H1 (cell line): ENCODE data around the gene BSCL2. TPM values are rescaled to one million over a fixed set of nuclear protein-coding genes. Genes with fewer than 3 reads are reported as not detected.

ENCODE experiments used
- ASH2L ChIP-seq: fragments of 200-600, 300-600 bp; sonication (generic); IDR thresholded peaks from one replicate; pipeline ENCODE4 v1.7.1; 2017; ENCODE audit warnings: low read length
- CBX5 ChIP-seq: fragments of 300-800, 300-1000 bp; sonication (generic); IDR thresholded peaks from 2 replicates; pipeline ENCODE4 v1.7.1; 2016; ENCODE audit warnings: antibody characterized with exemption, low read length, low read depth
- CEBPB ChIP-seq: IDR thresholded peaks from 2 replicates; pipeline ENCODE4 v1.6.1; 2012; ENCODE audit warnings: low read depth, low read length
- EP300 ChIP-seq, 2 experiments: IDR thresholded peaks; 1 replicate in 1 of 2; 2 replicates in 1 of 2; pipeline ENCODE4 v1.6.1; 2011 to 2012; ENCODE audit warnings: low read depth in 2 of 2, low read length in 2 of 2, mild to moderate bottlenecking in 2 of 2, borderline replicate concordance in 1 of 2, inconsistent platforms in 1 of 2, moderate library complexity in 1 of 2
- GTF2F1 ChIP-seq: IDR thresholded peaks from 2 replicates; pipeline ENCODE4 v1.6.1; 2012; ENCODE audit warnings: low read depth, low read length, improper control_type of control experiment, borderline replicate concordance
- HDAC2 ChIP-seq, 2 experiments: fragments of 300-600 bp in 1 of 2; sonication (generic) in 1 of 2; IDR thresholded peaks; 2 replicates each; pipeline ENCODE4 v1.6.1; 2011 to 2012; ENCODE audit warnings: low read depth in 2 of 2, low read length in 2 of 2, mild to moderate bottlenecking in 2 of 2, moderate library complexity in 2 of 2, borderline replicate concordance in 1 of 2, inconsistent platforms in 1 of 2
- KDM5A ChIP-seq: fragments of 200-600 bp; IDR thresholded peaks from 2 replicates; pipeline ENCODE4 v1.7.1; 2012; ENCODE audit warnings: mild to moderate bottlenecking, low read length, inconsistent platforms, mixed read lengths
- PHF8 ChIP-seq: fragments of 200-600 bp; sonication (generic); conservative IDR thresholded peaks from 2 replicates; pipeline ENCODE4 v1.7.1; 2012; ENCODE audit warnings: low read depth, mild to moderate bottlenecking, inconsistent platforms, low read length, moderate library complexity
- POLR2A ChIP-seq, 2 experiments: IDR thresholded peaks; 1 replicate in 1 of 2; 2 replicates in 1 of 2; pipeline ENCODE4 v1.6.1; 2011; ENCODE audit warnings: low read depth in 2 of 2, low read length in 2 of 2, mild to moderate bottlenecking in 2 of 2; ENCODE audit errors: control extremely low read depth in 1 of 2
- POLR2AphosphoS5 ChIP-seq: IDR thresholded peaks from 2 replicates; pipeline ENCODE4 v1.6.1; 2011; ENCODE audit warnings: low read depth, low read length
- RBBP5 ChIP-seq: IDR thresholded peaks from 2 replicates; pipeline ENCODE4 v1.7.1; 2012; ENCODE audit warnings: low read depth, mild to moderate bottlenecking, inconsistent platforms, low read length, moderate library complexity, borderline replicate concordance
- RNF2 ChIP-seq: fragments of 200-900, 300-1000 bp; sonication (generic); IDR thresholded peaks from 2 replicates; pipeline ENCODE4 v1.7.1; 2016; ENCODE audit warnings: borderline replicate concordance, low read depth, mild to moderate bottlenecking, antibody characterized with exemption, low read length; ENCODE audit not compliant: poor library complexity, severe bottlenecking; ENCODE audit errors: missing control alignments
- SIN3A ChIP-seq, 2 experiments: IDR thresholded peaks in 1 of 2; conservative IDR thresholded peaks in 1 of 2; 2 replicates each; pipeline ENCODE4 v1.6.1; 2011 to 2012; ENCODE audit warnings: low read length in 2 of 2, improper control_type of control experiment in 1 of 2, low read depth in 1 of 2, mild to moderate bottlenecking in 1 of 2
- SIRT6 ChIP-seq: IDR thresholded peaks from one replicate; pipeline ENCODE4 v1.7.1; 2012; ENCODE audit warnings: low read length, inconsistent platforms
- SRF ChIP-seq: IDR thresholded peaks from 2 replicates; pipeline ENCODE4 v1.6.1; 2011; ENCODE audit warnings: mild to moderate bottlenecking, low read depth, low read length, moderate library complexity
- TBP ChIP-seq: IDR thresholded peaks from 2 replicates; pipeline ENCODE4 v1.6.1; 2011; ENCODE audit warnings: low read depth, low read length, improper control_type of control experiment
- TCF12 ChIP-seq: IDR thresholded peaks from 2 replicates; pipeline ENCODE4 v1.6.1; 2011; ENCODE audit warnings: low read depth, mild to moderate bottlenecking, low read length
- YY1 ChIP-seq: IDR thresholded peaks from 2 replicates; pipeline ENCODE4 v1.6.1; 2011; ENCODE audit warnings: low read depth, mild to moderate bottlenecking, low read length
- polyA plus RNA-seq, 7 experiments: library from polyadenylated mRNA; depleted of rRNA in 3 of 7; stranded (reverse) in 5 of 7; unstranded in 2 of 7; fragments of >200 nt in 5 of 7; fragments of 200-250 nt in 2 of 7; gene quantifications; 1 replicate in 5 of 7; 2 replicates in 1 of 7; 4 replicates in 1 of 7; pipeline versions ENCODE4 v1.2.1 to v1.2.3, GENCODE V29; 2011 to 2013; ENCODE audit warnings: missing spikeins in 2 of 7, mixed read lengths in 2 of 7
- total RNA-seq: library from RNA; stranded (reverse); fragmentation: NEBNext Ultra II Directional; extraction: Animal tissue kit (Norgen Biotek cat#: 25700); gene quantifications from 2 replicates; pipeline ENCODE4 v1.2.1, GENCODE V29; 2021
- TF ChIP-seq, protein P1 (sequence below): IDR thresholded peaks from 2 replicates; pipeline ENCODE4 v1.6.1; 2011; ENCODE audit warnings: low read depth, mild to moderate bottlenecking, low read length; ENCODE audit not compliant: insufficient read depth
- TF ChIP-seq, protein P2 (sequence below): IDR thresholded peaks from 2 replicates; pipeline ENCODE4 v1.6.1; 2011; ENCODE audit warnings: low read length, improper control_type of control experiment

BSCL2 gene
- total and polyA plus RNA-seq, 2 of the 8 experiments (the other 6 are each of a cell fraction or from before 2014, with no cell fraction given), result 59.5 to 264 TPM

DNA sequence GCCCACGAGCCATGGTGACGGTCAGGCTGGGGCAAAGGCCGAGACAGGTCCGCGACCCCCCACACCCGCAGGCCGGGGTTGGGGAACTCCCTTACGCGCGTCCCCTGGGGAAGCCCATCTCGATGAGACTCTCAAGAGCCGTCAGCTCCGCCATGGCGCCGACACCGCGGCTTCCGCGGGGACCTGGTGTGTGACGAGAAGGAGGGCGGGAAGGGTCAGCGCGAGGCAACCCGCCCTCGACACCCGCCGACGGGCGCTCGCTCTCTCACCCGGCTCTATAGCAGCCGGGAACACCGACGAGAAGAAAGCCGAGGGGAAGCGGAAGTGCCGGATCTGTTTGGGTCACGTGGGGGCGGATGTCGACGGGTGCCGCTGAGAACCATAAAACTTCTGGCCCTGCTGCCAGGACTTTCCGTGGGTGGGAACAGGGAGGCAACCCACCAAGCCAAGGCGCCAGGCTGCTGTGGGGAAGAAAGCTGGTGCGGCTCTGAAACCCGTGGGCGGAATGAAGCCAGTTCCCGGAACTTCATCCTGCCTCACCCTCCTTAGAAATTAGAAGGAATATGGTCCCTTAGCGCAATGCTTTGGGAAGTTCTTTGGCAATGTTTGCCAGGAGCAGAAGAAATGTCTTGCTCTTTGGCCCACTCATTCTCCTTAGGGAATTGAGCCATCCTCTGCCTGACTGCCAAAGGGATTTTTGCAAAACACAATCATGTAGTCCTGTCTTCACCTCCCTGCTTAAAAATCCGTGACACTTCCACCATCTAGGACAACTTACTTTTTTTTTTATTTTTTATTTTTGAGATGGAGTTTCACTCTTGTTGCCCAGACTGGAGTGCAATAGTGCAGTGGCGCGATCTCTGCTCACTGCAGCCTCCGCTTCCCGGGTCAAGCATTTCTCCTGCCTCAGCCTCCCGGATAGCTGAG is 28.2 kb downstream of the BSCL2 start, which contains the start of gene UBXN1 (continued):
- TF ChIP-seq SIRT6 (no peak), SRF (no peak), EP300 (IDR thresholded peaks at IDR 0.05; ENCODE audit: borderline replicate concordance in 1 of 2, low read depth in 2 of 2, low read length in 2 of 2) (no peak), SIN3A (conservative IDR thresholded peaks at IDR 0.05 in 1 of 2, IDR thresholded peaks at IDR 0.05 in 1 of 2; ENCODE audit: low read depth in 1 of 2, low read length in 2 of 2) (peak; percentile 80 to 92; a peak in 3 of 4 replicates), POLR2AphosphoS5 (peak; percentile 61), KDM5A (peak; percentile 62; the same call in 1 of the 2 replicates), GTF2F1 (0 out of 2 replicates have a peak, but pooled peaks have one; percentile 26), PHF8 (peak; percentile 79), RNF2 (no peak), RBBP5 (peak; percentile 63; the same call in 1 of the 2 replicates), CBX5 (no peak), POLR2A (IDR thresholded peaks at IDR 0.05; ENCODE audit: control extremely low read depth in 1 of 2, low read depth in 2 of 2, low read length in 2 of 2) (peak; percentile 26 to 79), TCF12 (no peak), CEBPB (no peak), ASH2L (peak; percentile 58), HDAC2 (IDR thresholded peaks at IDR 0.05; ENCODE audit: borderline replicate concordance in 1 of 2, low read depth in 2 of 2, low read length in 2 of 2) (peak in 1 of 2 experiments; percentile 81; a peak in 1 of 4 replicates), TBP (peak; percentile 72), YY1 (peak; percentile 52; the same call in 1 of the 2 replicates)
- TF ChIP-seq, protein P1, sequence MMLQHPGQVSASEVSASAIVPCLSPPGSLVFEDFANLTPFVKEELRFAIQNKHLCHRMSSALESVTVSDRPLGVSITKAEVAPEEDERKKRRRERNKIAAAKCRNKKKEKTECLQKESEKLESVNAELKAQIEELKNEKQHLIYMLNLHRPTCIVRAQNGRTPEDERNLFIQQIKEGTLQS, result peak; percentile 88
- TF ChIP-seq, protein P2, sequence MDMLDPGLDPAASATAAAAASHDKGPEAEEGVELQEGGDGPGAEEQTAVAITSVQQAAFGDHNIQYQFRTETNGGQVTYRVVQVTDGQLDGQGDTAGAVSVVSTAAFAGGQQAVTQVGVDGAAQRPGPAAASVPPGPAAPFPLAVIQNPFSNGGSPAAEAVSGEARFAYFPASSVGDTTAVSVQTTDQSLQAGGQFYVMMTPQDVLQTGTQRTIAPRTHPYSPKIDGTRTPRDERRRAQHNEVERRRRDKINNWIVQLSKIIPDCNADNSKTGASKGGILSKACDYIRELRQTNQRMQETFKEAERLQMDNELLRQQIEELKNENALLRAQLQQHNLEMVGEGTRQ, result peak; percentile 95
